Tibial nerve (tissue), 4 donors: ENCODE results near the gene SYNGR3.

Experiments
- EP300 ChIP-seq, 2 donors: sonication (generic); formaldehyde crosslinking; IDR thresholded peaks; one replicate each; pipeline ENCODE4 v1.6.1; 2017; ENCODE audit warnings: antibody characterized with exemption in 2 of 2, mild to moderate bottlenecking in 1 of 2
- POLR2A ChIP-seq, 2 donors: fragments of 450-650 bp; IDR thresholded peaks; one replicate each; pipeline ENCODE4 v1.6.1; 2017; ENCODE audit warnings: antibody characterized with exemption in 2 of 2, mild to moderate bottlenecking in 2 of 2, moderate library complexity in 2 of 2
- TF ChIP-seq, protein P1 (sequence below), 5 experiments: fragments of 200-600 bp in 3 of 5; fragments of 450-650 bp in 2 of 5; sonication (generic) in 3 of 5; IDR thresholded peaks; one replicate each; pipeline ENCODE4 v1.5.1; 2016 to 2019; ENCODE audit warnings: antibody characterized with exemption in 5 of 5, mild to moderate bottlenecking in 3 of 5, moderate library complexity in 2 of 5

DNA sequence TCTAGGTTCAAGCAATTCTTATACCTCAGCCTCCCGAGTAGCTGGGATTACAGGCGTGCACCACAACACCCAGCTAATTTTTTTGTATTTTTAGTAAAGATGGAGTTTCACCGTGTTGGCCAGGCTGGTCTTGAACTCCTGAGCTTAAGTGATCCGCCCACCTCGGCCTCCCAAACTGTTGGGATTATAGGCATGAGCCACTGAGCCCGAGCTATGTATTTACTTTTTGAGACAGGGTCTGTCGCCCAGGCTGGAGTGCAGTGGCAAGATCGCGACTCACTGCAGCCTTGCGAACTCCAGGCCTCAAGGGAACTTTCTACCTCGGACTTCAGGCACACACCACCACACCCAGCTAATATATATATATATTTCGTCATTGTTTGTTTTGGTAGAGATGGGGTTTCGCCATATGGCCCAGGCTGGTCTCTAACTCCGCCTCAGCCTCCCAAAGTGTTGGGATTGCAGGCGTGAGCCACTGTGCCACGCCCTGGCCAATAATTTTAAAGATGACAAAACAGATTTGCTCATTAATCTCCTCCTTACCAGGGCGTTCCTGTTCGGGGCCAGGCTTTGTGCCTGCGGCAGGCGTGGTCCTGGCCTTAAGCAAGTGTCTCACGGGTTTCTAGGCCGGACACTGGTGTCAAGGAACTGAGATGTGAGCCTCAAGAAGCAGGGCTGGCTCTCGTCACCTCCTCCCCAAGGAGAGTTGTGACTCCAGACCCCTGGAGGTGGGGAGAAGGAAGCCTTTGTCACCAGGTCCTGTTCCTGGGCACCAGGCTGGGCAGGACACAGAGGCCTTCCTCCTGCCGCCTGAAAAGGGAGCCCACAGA, 25.6 kb downstream of the SYNGR3 start:
- TF ChIP-seq, protein P1, sequence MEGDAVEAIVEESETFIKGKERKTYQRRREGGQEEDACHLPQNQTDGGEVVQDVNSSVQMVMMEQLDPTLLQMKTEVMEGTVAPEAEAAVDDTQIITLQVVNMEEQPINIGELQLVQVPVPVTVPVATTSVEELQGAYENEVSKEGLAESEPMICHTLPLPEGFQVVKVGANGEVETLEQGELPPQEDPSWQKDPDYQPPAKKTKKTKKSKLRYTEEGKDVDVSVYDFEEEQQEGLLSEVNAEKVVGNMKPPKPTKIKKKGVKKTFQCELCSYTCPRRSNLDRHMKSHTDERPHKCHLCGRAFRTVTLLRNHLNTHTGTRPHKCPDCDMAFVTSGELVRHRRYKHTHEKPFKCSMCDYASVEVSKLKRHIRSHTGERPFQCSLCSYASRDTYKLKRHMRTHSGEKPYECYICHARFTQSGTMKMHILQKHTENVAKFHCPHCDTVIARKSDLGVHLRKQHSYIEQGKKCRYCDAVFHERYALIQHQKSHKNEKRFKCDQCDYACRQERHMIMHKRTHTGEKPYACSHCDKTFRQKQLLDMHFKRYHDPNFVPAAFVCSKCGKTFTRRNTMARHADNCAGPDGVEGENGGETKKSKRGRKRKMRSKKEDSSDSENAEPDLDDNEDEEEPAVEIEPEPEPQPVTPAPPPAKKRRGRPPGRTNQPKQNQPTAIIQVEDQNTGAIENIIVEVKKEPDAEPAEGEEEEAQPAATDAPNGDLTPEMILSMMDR (IDR thresholded peaks at IDR 0.05), result no peak
- TF ChIP-seq EP300 (IDR thresholded peaks at IDR 0.05), result no peak
- no peak for TF ChIP-seq POLR2A (IDR thresholded peaks at IDR 0.05)
